Measurements from ENCODE around the gene SPN. TPM values are rescaled to one million over a fixed set of nuclear protein-coding genes. Genes with fewer than 3 reads are reported as not detected.
"Not testable (repeated sequence)": the region's sequence is repeated elsewhere in the genome, so short reads cannot be mapped to it uniquely, and the experiment has no call there.

Gene SPN
- total RNA-seq, 2 experiments from 2014 or later = 103 to 127 TPM

- Mint-ChIP-seq H3K27ac (peak within 1 kb of the TSS; percentile 89), H3K4me3 (peak within 1 kb of the TSS; percentile 61), H3K4me1 (peaks cover 24% of the 10 kb centered on the region), H3K36me3 (ENCODE audit: low read depth) (no peaks in the 10 kb centered on the region), H3K9me3 (ENCODE audit: low read depth) (no peaks in the 10 kb centered on the region), H3K27me3 (no peaks in the 10 kb centered on the region)
- peak; percentile 32 for DNase-seq
- intact Hi-C loops (cut with DNase I, micrococcal nuclease) = no loop called here
- peak; percentile 16 for ATAC-seq
- ChIA-PET POLR2A (interaction anchor here (0.6 to 1.3 kb wide), 2 partner anchors 9 to 17 kb away, joined by 4 to 6 read pairs; no protein-coding TSS in a partner anchor), CTCF (interaction anchor here (1.1 kb wide), 1 partner anchor 181 kb away, joined by 4 read pairs; no protein-coding TSS in a partner anchor)
Observed at GRCh38 chr16:29678691-29679267, 15.7 kb downstream of the SPN start, which contains the start of gene QPRT. TSS of gene QPRT (plus strand) at chr16:29679180. CDS start at chr16:29679198, 18 bp downstream.

- ChIA-PET CTCF (interaction anchor here (0.9 to 1.2 kb wide), 3 partner anchors 11 to 352 kb away, joined by 4 to 5 read pairs (median 5); no protein-coding TSS in a partner anchor), POLR2A (interaction anchor here (1.3 kb wide), 1 partner anchor 18 kb away, joined by 6 read pairs; no protein-coding TSS in a partner anchor)
- intact Hi-C loops (cut with DNase I, micrococcal nuclease) = no loop called here
- H3K4me1 Mint-ChIP-seq = peaks cover 24% of the 10 kb centered on the region
- ATAC-seq (no peak), DNase-seq (no peak)
- H3K36me3 Mint-ChIP-seq (ENCODE audit: low read depth) = no peaks in the 10 kb centered on the region
- peak overlapping the region; percentile 61 for H3K4me3 Mint-ChIP-seq
- H3K27me3 Mint-ChIP-seq = no peaks in the 10 kb centered on the region
- no peaks in the 10 kb centered on the region for H3K9me3 Mint-ChIP-seq (ENCODE audit: low read depth)
- peak overlapping the region; percentile 63 for H3K27ac Mint-ChIP-seq
Observed at GRCh38 chr16:29680180-29680598, 17.1 kb downstream of the SPN start.

GRCh38 chr16:29683543-29684090 lies 20.6 kb downstream of the SPN start:
- Mint-ChIP-seq H3K9me3 (ENCODE audit: low read depth) (no peaks in the 10 kb centered on the region), H3K4me1 (peaks cover 35% of the 10 kb centered on the region), H3K27ac (no peak overlapping the region), H3K27me3 (no peaks in the 10 kb centered on the region), H3K36me3 (ENCODE audit: low read depth) (peaks cover 3% of the 10 kb centered on the region), H3K4me3 (no peak overlapping the region)
- CTCF ChIA-PET = interaction anchor here (1.2 to 1.3 kb wide), 2 partner anchors 166 to 278 kb away, joined by 4 read pairs; no protein-coding TSS in a partner anchor
- no peak for DNase-seq
- POLR2A ChIA-PET = no interaction called here
- no peak for ATAC-seq
- intact Hi-C loops (cut with DNase I, micrococcal nuclease) = no loop called here

- DNase-seq = no peak
- Mint-ChIP-seq H3K27me3 (no peaks in the 10 kb centered on the region), H3K4me1 (peaks cover 26% of the 10 kb centered on the region), H3K4me3 (no peak overlapping the region), H3K9me3 (ENCODE audit: low read depth) (no peaks in the 10 kb centered on the region), H3K27ac (no peak overlapping the region), H3K36me3 (ENCODE audit: low read depth) (peaks cover 3% of the 10 kb centered on the region)
- no peak for ATAC-seq
- intact Hi-C loops (cut with DNase I, micrococcal nuclease) = no loop called here
- CTCF ChIA-PET = interaction anchor here (0.6 to 1.2 kb wide), 3 partner anchors 16 to 182 kb away, joined by 3 to 6 read pairs (median 4); no protein-coding TSS in a partner anchor
- POLR2A ChIA-PET = interaction anchor here (0.5 kb wide), 1 partner anchor 25 kb away, joined by 3 read pairs; no protein-coding TSS in a partner anchor
Observed at GRCh38 chr16:29684679-29685078, 21.6 kb downstream of the SPN start.

GRCh38 chr16:29686740-29687332 lies 23.8 kb downstream of the SPN start:
- POLR2A ChIA-PET = interaction anchor here (0.6 kb wide), 1 partner anchor 164 kb away, joined by 6 read pairs; no protein-coding TSS in a partner anchor
- intact Hi-C loops (cut with DNase I, micrococcal nuclease) = no loop called here
- peaks cover 15% of the 10 kb centered on the region for H3K4me1 Mint-ChIP-seq
- peak overlapping the region; percentile 32 for H3K27ac Mint-ChIP-seq
- no peak for ATAC-seq
- H3K27me3 Mint-ChIP-seq = no peaks in the 10 kb centered on the region
- DNase-seq = no peak
- H3K4me3 Mint-ChIP-seq = no peak overlapping the region
- H3K9me3 Mint-ChIP-seq (ENCODE audit: low read depth) = no peaks in the 10 kb centered on the region
- CTCF ChIA-PET = interaction anchor here (0.7 kb wide), 1 partner anchor 31 kb away, joined by 3 read pairs; no protein-coding TSS in a partner anchor
- H3K36me3 Mint-ChIP-seq (ENCODE audit: low read depth) = peaks cover 3% of the 10 kb centered on the region

- intact Hi-C loops (cut with DNase I, micrococcal nuclease) = no loop called here
- no peak overlapping the region for H3K27ac Mint-ChIP-seq
Observed at GRCh38 chr16:29687755-29688154, 24.7 kb downstream of the SPN start.

GRCh38 chr16:29688172-29688571 lies 25.1 kb downstream of the SPN start:
- no peak for ATAC-seq
- ChIA-PET CTCF (interaction anchor here (0.6 to 2.2 kb wide), 7 partner anchors 9 to 262 kb away, joined by 3 to 9 read pairs (median 4); no protein-coding TSS in a partner anchor), POLR2A (interaction anchor here (0.6 kb wide), 2 partner anchors 10 to 58 kb away, joined by 4 to 5 read pairs; no protein-coding TSS in a partner anchor)
- no peak overlapping the region for H3K27ac Mint-ChIP-seq
- DNase-seq = no peak
- peaks cover 3% of the 10 kb centered on the region for H3K36me3 Mint-ChIP-seq (ENCODE audit: low read depth)
- H3K4me3 Mint-ChIP-seq = no peak overlapping the region
- no peaks in the 10 kb centered on the region for H3K27me3 Mint-ChIP-seq
- peaks cover 15% of the 10 kb centered on the region for H3K4me1 Mint-ChIP-seq
- no peaks in the 10 kb centered on the region for H3K9me3 Mint-ChIP-seq (ENCODE audit: low read depth)
- intact Hi-C loops (cut with DNase I, micrococcal nuclease) = no loop called here

More at GRCh38 chr16:29687755-29688154, 24.7 kb downstream of the SPN start:
- POLR2A ChIA-PET = interaction anchor here (0.6 kb wide), 2 partner anchors 9 to 59 kb away, joined by 4 to 5 read pairs; no protein-coding TSS in a partner anchor
- Mint-ChIP-seq H3K27me3 (no peaks in the 10 kb centered on the region), H3K36me3 (ENCODE audit: low read depth) (peaks cover 3% of the 10 kb centered on the region), H3K9me3 (ENCODE audit: low read depth) (no peaks in the 10 kb centered on the region), H3K4me3 (no peak overlapping the region), H3K4me1 (peaks cover 15% of the 10 kb centered on the region)
- ATAC-seq (no peak), DNase-seq (no peak)
- CTCF ChIA-PET = interaction anchor here (1.0 to 2.2 kb wide), 4 partner anchors 8 to 161 kb away, joined by 3 to 9 read pairs (median 4); no protein-coding TSS in a partner anchor

GRCh38 chr16:29689490-29690351 lies 26.7 kb downstream of the SPN start:
- DNase-seq; intact Hi-C loops (cut with DNase I, micrococcal nuclease); H3K9me3 Mint-ChIP-seq (ENCODE audit: low read depth); H3K27ac Mint-ChIP-seq; H3K4me3 Mint-ChIP-seq; H3K36me3 Mint-ChIP-seq (ENCODE audit: low read depth); ATAC-seq; H3K27me3 Mint-ChIP-seq: not testable (repeated sequence)
- peaks cover 15% of the 10 kb centered on the region for H3K4me1 Mint-ChIP-seq
- ChIA-PET CTCF (interaction anchor here (2.2 to 2.5 kb wide), 2 partner anchors 11 kb away, joined by 9 to 17 read pairs; no protein-coding TSS in a partner anchor), POLR2A (interaction anchor here (0.6 kb wide), 1 partner anchor 77 kb away, joined by 4 read pairs; no protein-coding TSS in a partner anchor)

GRCh38 chr16:29692606-29693005 lies 29.6 kb downstream of the SPN start:
- DNase-seq; H3K27me3 Mint-ChIP-seq; H3K4me1 Mint-ChIP-seq; H3K9me3 Mint-ChIP-seq (ENCODE audit: low read depth); H3K4me3 Mint-ChIP-seq; POLR2A ChIA-PET; ATAC-seq; H3K27ac Mint-ChIP-seq; H3K36me3 Mint-ChIP-seq (ENCODE audit: low read depth): not testable (repeated sequence)
- CTCF ChIA-PET = interaction anchor here (0.7 to 2.6 kb wide), 6 partner anchors 8 to 339 kb away, joined by 3 to 17 read pairs (median 6); partner anchors contain the start of gene ZG16
- intact Hi-C loops (cut with DNase I, micrococcal nuclease) = loop anchor here in 1 of 2 experiments (1.0 to 2.0 kb wide), 2 partner anchors 156 to 329 kb away; no protein-coding TSS in a partner anchor

- ChIA-PET CTCF (interaction anchor here (1.4 kb wide), 1 partner anchor 154 kb away, joined by 4 read pairs; no protein-coding TSS in a partner anchor), POLR2A (no interaction called here)
- intact Hi-C loops (cut with DNase I, micrococcal nuclease) = no loop called here
- DNase-seq (no peak), ATAC-seq (no peak)
- H3K4me1 Mint-ChIP-seq = no peaks in the 10 kb centered on the region
- no peaks in the 10 kb centered on the region for H3K27me3 Mint-ChIP-seq
- no peaks in the 10 kb centered on the region for H3K36me3 Mint-ChIP-seq (ENCODE audit: low read depth)
- H3K27ac Mint-ChIP-seq = no peak overlapping the region
- no peak overlapping the region for H3K4me3 Mint-ChIP-seq
- no peaks in the 10 kb centered on the region for H3K9me3 Mint-ChIP-seq (ENCODE audit: low read depth)
Observed at GRCh38 chr16:29694384-29695195, 31.5 kb downstream of the SPN start.
